ENCODE measurements around the gene METTL16. TPM values are rescaled to one million over a fixed set of nuclear protein-coding genes. Genes with fewer than 3 reads are reported as not detected.

Gene METTL16
- total and polyA plus RNA-seq, 2 of the 4 experiments (the other 2 are of a cell fraction): 11.8 to 15.4 TPM

DNA sequence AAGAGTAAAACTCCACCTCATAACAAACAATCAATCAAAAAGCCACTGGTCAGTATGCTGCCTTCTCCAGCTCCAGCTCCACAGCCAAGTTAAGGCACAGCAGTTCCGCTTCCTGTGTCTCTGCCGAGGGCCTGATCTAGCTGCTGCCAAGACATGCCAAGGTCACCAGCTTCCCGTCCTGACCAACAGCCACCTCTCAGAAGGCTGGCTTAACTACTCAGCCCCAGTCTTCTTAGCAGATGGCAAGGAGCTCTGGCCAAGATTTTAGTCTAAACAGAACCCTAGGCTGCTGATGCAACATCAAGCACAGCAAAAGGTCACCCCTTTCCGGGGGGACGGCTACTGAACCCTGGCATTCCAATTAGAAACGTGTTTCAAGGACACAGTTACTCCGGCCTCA is 93.1 kb downstream of the METTL16 start:
- 50% methylated on average over 2 of the region's 7 CpGs; no CpG with 5 or more reads in 1 of the 2 experiments for WGBS, 2 experiments (ENCODE audit: extremely low coverage in 2 of 2, insufficient read length in 1 of 2)
- H3K14ac ChIP-seq (replicated peaks; ENCODE audit: low read depth, low read length): peak overlapping the region; percentile 46
- H4K20me1 ChIP-seq (ENCODE audit: insufficient read depth, low read length): no peaks in the 10 kb centered on the region
- in situ Hi-C loops (cut with MboI; ENCODE audit: low sequenced_read_pairs) (no loop called here), intact Hi-C loops (cut with micrococcal nuclease) (loop anchor here (2.0 kb wide), 1 partner anchor 40 kb away; no protein-coding TSS in a partner anchor), dilution Hi-C loops (cut with HindIII; ENCODE audit: low sequenced_read_pairs, unreplicated experiment) (no loop called here)
- peak overlapping the region; percentile 73 for H2BK5ac ChIP-seq (ENCODE audit: low read depth, low read length, poor library complexity, severe bottlenecking)
- ChIA-PET CTCF (interaction anchor here (1.1 to 4.9 kb wide), 2 partner anchors 12 to 36 kb away, joined by 5 to 64 read pairs; no protein-coding TSS in a partner anchor), POLR2A (ENCODE audit: unreplicated experiment) (no interaction called here)
- peak overlapping the region; percentile 12 for H2AFZ ChIP-seq (replicated peaks; ENCODE audit: low read length, poor library complexity)
- H3K27me3 ChIP-seq (ENCODE audit: control insufficient read depth, insufficient read depth, low read length): no peaks in the 10 kb centered on the region
- H3K27ac ChIP-seq (ENCODE audit: insufficient read depth, low read length): peak overlapping the region; percentile 83
- H3K4me3 ChIP-seq (ENCODE audit: insufficient read depth, low read depth, low read length): no peak overlapping the region
- H2AK9ac ChIP-seq (replicated peaks; ENCODE audit: low read depth, low read length, poor library complexity): peak overlapping the region; percentile 67
- no peaks in the 10 kb centered on the region for H3K9me3 ChIP-seq (ENCODE audit: control insufficient read depth, insufficient read depth, low read length)
- H3K4me2 ChIP-seq (ENCODE audit: low read depth, low read length): peak overlapping the region; percentile 11; the same call in 1 of the 2 replicates
- H4K8ac ChIP-seq (ENCODE audit: low read depth in 2 of 2, low read length in 2 of 2): peak overlapping the region in 1 of 2 experiments; percentile 85; a peak in 3 of 4 replicates
- 0 out of 2 replicates have a peak overlapping the region, but pooled peaks have one; percentile 14 for H3K9ac ChIP-seq (ENCODE audit: low read depth, low read length)
- peak overlapping the region; percentile 69; the same call in 1 of the 2 replicates for H2BK20ac ChIP-seq (ENCODE audit: low read depth, low read length)
- H3K36me3 ChIP-seq (ENCODE audit: control insufficient read depth, insufficient read depth, low read length): peaks cover 14% of the 10 kb centered on the region
- H4K91ac ChIP-seq (ENCODE audit: insufficient read depth, low read depth, low read length): peak overlapping the region; percentile 74
- peaks cover 22% of the 10 kb centered on the region for H3K4me1 ChIP-seq (ENCODE audit: control insufficient read depth, insufficient read depth, low read length)
- peaks cover 3% of the 10 kb centered on the region; the same call in 1 of the 2 replicates for H3K9me1 ChIP-seq (ENCODE audit: insufficient read depth, low read length)
- peak; percentile 66 for ATAC-seq (ENCODE audit: low read depth)
- H3K23ac ChIP-seq (ENCODE audit: low read depth, low read length): peak overlapping the region; percentile 69
- TF ChIP-seq RCOR1 (IDR thresholded peaks at IDR 0.05; ENCODE audit: insufficient replicate concordance, low read length) (no peak), CHD1 (IDR thresholded peaks at IDR 0.05; ENCODE audit: low read depth, low read length) (no peak), CEBPB (IDR thresholded peaks at IDR 0.05; ENCODE audit: low read depth, low read length) (peak; percentile 62), MAZ (IDR thresholded peaks at IDR 0.05; ENCODE audit: borderline replicate concordance, low read depth, low read length) (0 out of 2 replicates have a peak, but pooled peaks have one; percentile 13)
- H3K4ac ChIP-seq (ENCODE audit: low read depth, low read length): peak overlapping the region; percentile 89
- H2AK5ac ChIP-seq (ENCODE audit: low read depth, low read length): peak overlapping the region; percentile 57
- no TSS peak for BruUV-seq (replicated peaks)
- no peak overlapping the region for H3K56ac ChIP-seq (ENCODE audit: extremely low read depth, insufficient read depth, low read length)
- peak; percentile 70 for DNase-seq
- H2BK15ac ChIP-seq (ENCODE audit: low read depth, low read length): peak overlapping the region; percentile 46; the same call in 1 of the 3 replicates
- peak overlapping the region; percentile 13; the same call in 1 of the 2 replicates for H4K5ac ChIP-seq (ENCODE audit: low read depth, low read length)
- peak overlapping the region; percentile 38; the same call in 1 of the 2 replicates for H3K18ac ChIP-seq (ENCODE audit: low read depth, low read length)
- H2BK120ac ChIP-seq (ENCODE audit: low read depth, low read length): peak overlapping the region; percentile 56
- peaks cover 7 to 36% of the 10 kb centered on the region in 2 experiments; a peak in 3 of 4 replicates for H3K79me1 ChIP-seq (ENCODE audit: low read depth in 1 of 2, low read length in 2 of 2)
